Measurements from ENCODE around the gene ATP8B4. TPM values are rescaled to one million over a fixed set of nuclear protein-coding genes. Genes with fewer than 3 reads are reported as not detected.

The ATP8B4 gene
- polyA plus RNA-seq, 1 donor (not counting 4 experiments of a cell fraction or from before 2014, with no cell fraction given): 0.05 TPM

- H3K27ac ChIP-seq (ENCODE audit: control insufficient read depth, insufficient read depth, low read length): no peak overlapping the region
- no peak for DNase-seq (ENCODE audit: low read depth, low spot score)
- no peaks in the 10 kb centered on the region for H3K9me3 ChIP-seq (ENCODE audit: control insufficient read depth, low read depth, low read length)
- no peak overlapping the region for H3K4me3 ChIP-seq (ENCODE audit: control insufficient read depth in 2 of 3, extremely low read depth in 1 of 3, insufficient read depth in 2 of 3, low read depth in 1 of 3, low read length in 3 of 3)
- H3K4me1 ChIP-seq (ENCODE audit: control insufficient read depth, extremely low read depth, insufficient read depth, low read length): peaks cover 8% of the 10 kb centered on the region
- no peak overlapping the region for H2AFZ ChIP-seq (ENCODE audit: control insufficient read depth, low read length)
- FAIRE-seq: no peak
- dilution Hi-C loops (cut with MboI; ENCODE audit: extremely low pct_ligation_motif_present, low sequenced_read_pairs): no loop called here
- no peaks in the 10 kb centered on the region for H4K20me1 ChIP-seq (ENCODE audit: control insufficient read depth, extremely low read depth, insufficient read depth, low read length)
- H3K9me1 ChIP-seq (ENCODE audit: control insufficient read depth, extremely low read depth, insufficient read depth, low read length): no peaks in the 10 kb centered on the region
- no peak for TF ChIP-seq EZH2 (IDR thresholded peaks at IDR 0.05; ENCODE audit: low read length)
- no peak for TF ChIP-seq CTCF (optimal IDR thresholded peaks at IDR 0.05 in 1 of 3, IDR thresholded peaks at IDR 0.05 in 1 of 3, conservative IDR thresholded peaks at IDR 0.05 in 1 of 3; ENCODE audit: extremely low read depth in 1 of 3, insufficient read depth in 2 of 3, low read length in 3 of 3)
- no peaks in the 10 kb centered on the region for H3K27me3 ChIP-seq (ENCODE audit: control insufficient read depth, extremely low read depth, insufficient read depth, low read length)
- no peaks in the 10 kb centered on the region for H3K79me2 ChIP-seq (ENCODE audit: control insufficient read depth, insufficient read depth, low read length)
- no peak overlapping the region for H3K9ac ChIP-seq (ENCODE audit: control insufficient read depth, extremely low read depth, insufficient read depth, low read length)
- H3K4me2 ChIP-seq (ENCODE audit: control insufficient read depth, extremely low read depth, insufficient read depth, low read depth, low read length): no peak overlapping the region
- no peaks in the 10 kb centered on the region for H3K36me3 ChIP-seq (ENCODE audit: control insufficient read depth in 2 of 2, extremely low read depth in 1 of 2, insufficient read depth in 2 of 2, low read length in 2 of 2)
Observed at GRCh38 chr15:50107157-50107556, 11.9 kb downstream of the ATP8B4 start.

- FAIRE-seq (no peak), DNase-seq (ENCODE audit: low read depth, low spot score) (no peak)
- H2AFZ ChIP-seq (ENCODE audit: control insufficient read depth, low read length): no peak overlapping the region
- no peaks in the 10 kb centered on the region for H3K9me3 ChIP-seq (ENCODE audit: control insufficient read depth, low read depth, low read length)
- no peak for TF ChIP-seq EZH2 (IDR thresholded peaks at IDR 0.05; ENCODE audit: low read length)
- TF ChIP-seq CTCF (optimal IDR thresholded peaks at IDR 0.05 in 1 of 3, IDR thresholded peaks at IDR 0.05 in 1 of 3, conservative IDR thresholded peaks at IDR 0.05 in 1 of 3; ENCODE audit: extremely low read depth in 1 of 3, insufficient read depth in 2 of 3, low read length in 3 of 3): no peak
- no peaks in the 10 kb centered on the region for H3K79me2 ChIP-seq (ENCODE audit: control insufficient read depth, insufficient read depth, low read length)
- H3K4me2 ChIP-seq (ENCODE audit: control insufficient read depth, extremely low read depth, insufficient read depth, low read depth, low read length): no peak overlapping the region
- no peak overlapping the region for H3K9ac ChIP-seq (ENCODE audit: control insufficient read depth, extremely low read depth, insufficient read depth, low read length)
- H4K20me1 ChIP-seq (ENCODE audit: control insufficient read depth, extremely low read depth, insufficient read depth, low read length): no peaks in the 10 kb centered on the region
- dilution Hi-C loops (cut with MboI; ENCODE audit: extremely low pct_ligation_motif_present, low sequenced_read_pairs): no loop called here
- H3K4me3 ChIP-seq (ENCODE audit: control insufficient read depth in 2 of 3, extremely low read depth in 1 of 3, insufficient read depth in 2 of 3, low read depth in 1 of 3, low read length in 3 of 3): no peak overlapping the region
- no peaks in the 10 kb centered on the region for H3K27me3 ChIP-seq (ENCODE audit: control insufficient read depth, extremely low read depth, insufficient read depth, low read length)
- H3K27ac ChIP-seq (ENCODE audit: control insufficient read depth, insufficient read depth, low read length): no peak overlapping the region
- no peaks in the 10 kb centered on the region for H3K9me1 ChIP-seq (ENCODE audit: control insufficient read depth, extremely low read depth, insufficient read depth, low read length)
- peaks cover 8% of the 10 kb centered on the region for H3K4me1 ChIP-seq (ENCODE audit: control insufficient read depth, extremely low read depth, insufficient read depth, low read length)
- no peaks in the 10 kb centered on the region for H3K36me3 ChIP-seq (ENCODE audit: control insufficient read depth in 2 of 2, extremely low read depth in 1 of 2, insufficient read depth in 2 of 2, low read length in 2 of 2)
Observed at GRCh38 chr15:50106457-50106856, 12.6 kb downstream of the ATP8B4 start.
